DMS153 (cell line): ENCODE results near the gene BUB3.

Experiments
- DNase-seq: peaks from one replicate; lab custom pipeline; 2025; lab: John Stamatoyannopoulos, UW

Gene BUB3

GRCh38 chr10:123204127-123204461, 49.9 kb downstream of the BUB3 start:
- no peak for DNase-seq

GRCh38 chr10:123205041-123205440, 50.8 kb downstream of the BUB3 start:
- DNase-seq: no peak

- no peak for DNase-seq
These were observed 57.9 kb downstream of the BUB3 start for GRCh38 chr10:123212063-123212462.

- DNase-seq: no peak
These were observed 58.4 kb downstream of the BUB3 start for GRCh38 chr10:123212640-123213039.

- DNase-seq: no peak
These were observed 59.0 kb downstream of the BUB3 start for GRCh38 chr10:123213192-123213591.
